Stromal cell of bone marrow (primary cell): Measurements from ENCODE around the gene RUNX3.

Source experiments
- DNase-seq: peaks from one replicate; pipeline ENCODE4 v3.0.0-alpha.2; 2012; ENCODE audit warnings: low read depth

RUNX3 gene

DNA sequence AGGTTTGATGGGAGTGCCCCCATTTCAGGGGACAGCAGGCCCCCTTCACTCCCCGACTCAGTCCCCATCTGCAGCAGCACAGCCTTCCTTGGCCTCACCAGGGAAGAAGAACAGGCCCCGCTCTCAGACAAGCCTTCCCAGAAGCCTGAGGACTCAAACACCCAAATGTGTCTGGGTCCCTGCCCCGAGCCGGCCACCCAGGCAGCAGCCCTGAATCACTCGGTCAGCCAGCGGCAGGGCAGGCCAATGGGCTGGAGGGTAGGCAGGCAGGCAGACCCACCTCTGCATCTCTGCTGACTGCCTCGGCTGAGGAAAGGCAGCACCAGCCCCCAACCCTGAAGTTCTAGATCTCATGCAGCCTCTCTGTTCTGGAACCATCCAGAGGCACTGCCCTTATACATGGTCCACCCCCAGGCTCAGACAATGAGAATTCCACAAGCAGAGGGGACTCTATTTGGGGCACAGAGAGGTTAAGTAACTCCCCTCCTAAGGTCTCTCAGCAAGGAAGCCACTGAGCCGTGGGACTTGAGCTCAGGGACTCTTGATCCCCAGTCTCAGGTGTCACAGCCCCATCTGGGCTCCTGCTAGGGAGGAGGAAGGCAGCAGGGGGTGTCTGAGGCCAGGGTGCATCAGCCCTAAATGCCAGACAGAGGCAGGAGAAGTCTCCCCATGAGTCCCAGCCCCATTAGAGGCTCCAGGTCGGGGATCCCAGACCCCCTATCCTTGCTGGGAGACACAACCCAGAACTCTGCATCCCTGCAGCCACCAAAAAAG lies 33.2 kb upstream of the RUNX3 start:
- no peak for DNase-seq

DNA sequence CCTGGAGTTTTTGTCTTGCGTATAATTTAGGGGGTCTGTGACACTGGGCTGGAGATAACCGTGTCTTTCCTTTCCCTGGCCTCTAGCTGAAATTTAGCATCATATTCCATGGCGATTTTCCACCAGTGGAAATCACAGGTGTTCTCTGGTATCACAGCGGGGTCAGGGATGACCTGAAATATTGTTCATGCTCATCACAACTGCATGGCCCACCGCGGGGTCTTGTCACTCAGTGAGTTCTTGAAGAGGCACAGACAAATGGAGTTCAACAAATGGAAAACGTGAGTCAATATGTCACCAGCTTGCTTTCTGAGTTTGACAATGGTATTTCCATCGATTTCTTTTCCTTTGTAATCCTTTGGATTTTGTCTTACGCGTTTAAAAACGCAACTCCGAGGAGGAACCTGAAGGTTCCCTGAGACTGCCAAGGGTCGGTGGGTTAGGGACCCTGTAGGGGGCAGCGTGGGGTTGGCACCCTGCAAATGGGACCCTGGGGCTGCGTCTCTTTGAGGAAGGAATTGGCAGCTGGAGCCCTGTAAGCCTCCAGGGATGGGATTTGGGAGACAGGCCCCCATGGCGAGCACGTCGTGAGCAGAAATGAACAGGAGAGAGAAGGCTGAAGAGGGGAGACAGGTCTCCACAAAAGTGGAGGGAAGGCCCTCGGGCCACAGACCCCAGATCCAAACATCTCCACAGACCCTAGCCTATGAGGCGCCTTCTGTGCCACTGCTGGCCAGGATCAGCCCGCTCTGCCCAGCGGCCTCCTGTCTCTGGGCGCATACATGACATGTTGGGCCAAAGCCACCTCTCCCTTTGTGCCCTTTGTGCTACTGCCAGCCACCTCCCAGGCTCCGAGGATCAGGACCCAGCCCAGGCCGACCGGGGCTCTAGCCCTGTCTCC lies 32.1 kb upstream of the RUNX3 start:
- no peak for DNase-seq

DNA sequence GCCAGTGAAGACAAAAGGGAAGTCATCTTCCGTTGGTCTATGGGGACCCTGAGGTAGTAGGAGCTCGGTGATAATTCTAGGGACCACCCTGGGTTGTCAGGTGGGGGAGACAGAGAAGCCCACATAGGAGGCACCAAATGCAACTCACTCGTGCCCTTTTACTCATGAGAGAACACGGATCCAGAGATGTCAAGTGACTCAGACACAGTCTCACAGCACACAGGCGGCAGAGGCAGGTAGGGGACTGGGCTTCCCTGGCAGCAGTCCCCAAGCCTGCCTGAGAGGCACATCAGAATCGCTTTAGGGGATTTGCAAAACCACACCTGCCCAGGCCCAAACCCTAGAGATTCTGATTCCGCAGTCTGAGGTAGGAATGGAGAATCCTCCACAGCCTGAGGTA lies 31.3 kb upstream of the RUNX3 start:
- no peak for DNase-seq

DNA sequence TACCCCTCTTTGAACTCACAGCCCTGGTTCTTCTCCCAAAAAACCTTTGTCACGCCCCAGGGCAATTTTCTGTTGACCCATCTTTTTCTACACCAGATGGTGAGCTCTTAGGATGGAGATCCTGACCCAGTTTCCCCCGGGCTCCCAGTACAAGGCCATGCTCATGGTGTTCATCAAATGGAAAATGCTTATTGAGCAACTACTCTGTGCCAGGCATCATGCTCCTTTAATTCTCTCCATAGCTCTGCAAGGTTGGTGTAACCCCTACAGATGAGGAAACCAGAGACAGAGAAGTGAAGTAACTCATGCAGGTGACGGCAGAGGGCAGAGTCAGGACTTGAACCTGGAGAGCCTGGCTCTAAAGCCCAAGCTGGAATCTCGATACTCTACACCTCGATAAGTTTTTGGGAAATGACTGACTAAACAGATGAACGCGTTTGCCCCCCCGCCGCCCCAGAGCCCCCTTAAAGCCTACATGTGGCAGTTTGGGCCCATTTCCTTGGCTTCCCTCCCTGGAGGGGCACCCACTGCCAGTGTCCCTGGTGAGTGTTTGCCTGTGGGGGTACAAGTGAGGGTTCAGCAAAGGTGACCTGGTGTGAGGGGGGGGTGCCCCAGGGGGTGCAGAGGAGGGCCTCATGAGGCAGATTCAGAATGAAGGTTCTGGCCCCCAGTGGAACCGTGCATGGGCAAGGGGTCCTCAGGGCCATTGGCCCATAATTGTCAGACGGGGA lies 30.2 kb upstream of the RUNX3 start:
- no peak for DNase-seq

DNA sequence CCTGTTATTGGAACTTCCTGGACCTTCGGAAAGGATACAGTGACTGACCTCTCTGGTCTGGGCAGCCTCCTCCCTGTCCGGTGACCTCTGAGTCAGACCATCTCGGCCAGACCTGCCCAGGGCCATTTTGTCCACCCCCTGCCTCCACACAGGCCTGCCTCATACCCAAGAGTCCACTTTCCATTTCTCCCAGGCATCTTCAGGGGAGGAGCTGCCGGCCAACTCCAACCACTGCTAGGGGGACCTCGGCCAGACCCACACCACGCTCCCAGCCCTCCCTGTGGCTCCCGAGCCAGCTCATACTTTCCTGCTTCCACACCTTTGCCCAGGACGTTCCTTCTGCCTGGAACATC lies 29.5 kb upstream of the RUNX3 start:
- no peak for DNase-seq

DNA sequence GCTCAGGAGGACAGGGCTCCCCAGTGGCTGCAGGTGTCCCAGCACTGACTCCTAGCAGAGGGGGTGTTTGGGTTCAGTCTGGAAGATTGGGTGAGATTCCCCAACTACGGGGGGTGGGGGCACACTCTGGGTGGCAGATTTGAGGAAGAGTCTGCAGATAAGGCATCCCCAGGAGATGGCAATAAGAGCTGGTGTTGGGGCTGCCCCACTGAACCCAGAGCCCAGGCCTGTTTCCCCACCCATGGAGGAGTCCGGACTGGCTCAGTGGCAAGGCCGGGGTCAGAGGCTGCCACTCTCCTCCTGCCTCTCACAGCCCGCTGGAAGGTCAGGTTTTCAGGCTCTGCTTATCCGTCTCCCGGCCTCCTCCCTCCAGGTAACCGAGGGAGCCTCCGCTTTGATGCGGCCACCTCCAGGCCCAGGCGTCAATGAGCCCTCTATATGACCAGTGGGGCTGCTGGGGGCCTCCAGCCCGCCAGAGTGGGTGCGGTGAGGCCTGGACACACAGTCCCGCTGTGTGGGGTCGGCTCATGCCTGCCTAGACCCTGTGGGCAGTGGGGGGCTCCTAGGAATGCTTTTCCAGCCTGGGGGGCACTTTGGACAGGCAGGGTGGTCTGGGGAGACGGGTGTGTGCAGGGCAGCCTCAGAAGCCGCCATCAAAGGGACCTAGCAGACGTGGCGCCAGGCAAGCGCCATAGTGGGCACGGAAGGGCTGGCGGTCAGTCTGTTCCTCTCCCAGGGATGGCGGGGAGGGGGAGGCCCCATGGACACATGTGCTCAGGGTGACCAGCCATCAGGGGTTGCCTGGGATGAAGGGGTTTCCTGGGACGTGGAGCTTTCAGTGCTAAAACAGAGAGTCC lies 28.9 kb upstream of the RUNX3 start:
- no peak for DNase-seq

DNA sequence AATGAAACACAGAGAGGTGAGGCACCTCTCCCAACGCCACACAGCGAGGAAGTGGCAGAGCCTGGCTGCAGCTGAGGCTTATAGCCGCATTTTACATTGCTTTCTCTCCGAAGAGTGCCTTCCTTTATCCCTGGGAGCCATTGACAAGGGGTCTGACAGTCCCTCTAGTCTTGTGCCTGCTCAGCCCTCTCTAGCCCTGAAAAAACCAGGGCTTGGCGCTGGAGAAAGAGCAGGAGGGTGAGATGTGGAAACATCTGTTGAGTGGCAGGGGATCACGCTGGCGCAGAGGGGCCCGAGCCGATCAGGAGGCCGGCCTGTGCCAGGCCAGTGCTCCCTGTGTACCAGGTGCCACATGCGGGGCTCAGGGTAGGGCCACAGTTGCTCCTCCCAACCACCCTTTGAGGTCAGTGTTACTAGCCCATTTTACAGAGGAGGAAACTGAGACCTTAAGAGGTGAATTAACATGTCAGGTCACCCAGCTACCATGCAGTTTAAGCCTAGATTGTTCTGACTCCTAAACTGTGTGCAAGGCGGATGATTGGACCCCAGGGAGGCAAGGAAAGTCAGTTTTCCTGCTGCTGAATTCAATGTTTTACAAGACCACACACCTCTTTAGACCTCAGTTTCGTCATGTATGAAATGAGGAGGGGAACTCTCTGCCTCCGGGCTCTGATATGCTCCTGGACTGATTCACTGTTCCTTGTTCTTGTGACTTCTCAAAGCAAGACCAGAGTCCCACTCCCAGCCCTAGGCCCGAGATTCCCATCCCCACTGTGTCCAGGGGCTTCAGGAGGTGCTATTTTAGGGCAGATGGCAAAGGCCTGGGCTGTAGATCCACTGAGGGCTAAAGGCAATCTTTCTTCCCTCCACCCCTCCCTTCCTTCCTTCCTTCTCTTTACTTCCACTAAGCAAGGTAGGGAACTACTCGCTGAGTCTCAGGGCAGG lies 28.0 kb upstream of the RUNX3 start:
- no peak for DNase-seq

DNA sequence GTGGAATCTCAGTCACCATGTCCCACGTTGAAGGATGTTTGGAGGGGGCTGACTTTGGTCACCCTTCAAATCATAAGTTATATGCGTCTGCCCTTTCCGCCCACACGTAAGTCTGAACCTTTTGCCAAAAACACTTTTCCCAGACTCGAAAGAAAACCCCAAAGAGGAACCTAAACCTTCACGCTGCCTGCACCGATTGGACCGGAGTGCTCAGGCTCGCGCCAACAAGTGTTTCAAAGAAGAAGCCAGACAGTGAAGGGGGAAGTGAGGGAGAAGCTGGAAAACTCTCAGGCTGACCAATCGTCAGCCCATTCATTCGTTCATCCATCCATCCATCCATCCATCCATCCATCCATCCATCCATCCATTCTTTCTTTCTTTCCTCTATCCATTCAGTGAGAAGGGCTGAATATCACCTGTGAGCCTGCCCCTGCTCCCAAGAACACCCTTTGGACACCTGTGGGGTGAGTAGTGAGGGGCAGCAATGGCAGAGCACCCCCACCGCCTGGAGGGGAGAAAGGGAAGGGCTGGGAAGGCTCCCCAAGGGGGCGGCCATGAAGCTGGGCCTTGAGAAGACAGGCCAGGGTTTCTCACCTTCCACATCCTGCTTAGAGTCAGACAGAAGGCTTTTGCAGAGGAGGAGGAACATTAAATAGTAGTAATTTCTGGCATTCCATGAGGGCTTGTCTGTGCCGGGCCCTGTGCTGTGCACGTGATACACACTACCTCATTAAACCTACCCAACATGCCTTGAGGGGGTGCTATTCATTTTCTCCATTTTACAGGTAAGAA lies 27.1 kb upstream of the RUNX3 start:
- no peak for DNase-seq

DNA sequence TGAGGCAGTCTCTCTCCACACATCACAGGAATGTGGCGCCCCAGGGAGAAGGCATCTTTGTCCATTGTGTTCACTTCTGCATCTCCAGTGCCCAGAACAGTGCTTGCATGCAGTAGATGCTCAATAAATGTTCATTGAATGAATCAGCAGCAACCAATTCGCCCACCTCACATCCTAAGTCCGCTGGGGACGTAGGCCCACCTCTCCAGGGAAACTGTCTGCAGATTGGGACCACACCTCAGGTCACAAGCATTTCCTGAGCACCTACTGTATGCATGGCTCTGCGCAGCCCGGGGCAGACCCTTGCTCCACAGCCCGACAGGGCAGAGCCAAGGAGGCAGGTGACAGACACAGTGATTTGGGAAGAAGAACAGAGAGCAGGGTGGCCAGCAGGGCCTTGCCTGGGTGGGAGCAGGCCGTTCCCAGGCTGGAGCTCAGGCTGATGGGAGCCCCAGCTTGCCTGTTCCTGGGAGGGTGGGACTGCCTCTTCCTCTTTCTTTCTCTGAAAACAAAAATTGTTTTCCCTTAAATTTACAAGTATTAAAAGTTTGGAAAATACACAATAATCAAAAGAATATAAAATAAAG lies 25.8 kb upstream of the RUNX3 start:
- no peak for DNase-seq

DNA sequence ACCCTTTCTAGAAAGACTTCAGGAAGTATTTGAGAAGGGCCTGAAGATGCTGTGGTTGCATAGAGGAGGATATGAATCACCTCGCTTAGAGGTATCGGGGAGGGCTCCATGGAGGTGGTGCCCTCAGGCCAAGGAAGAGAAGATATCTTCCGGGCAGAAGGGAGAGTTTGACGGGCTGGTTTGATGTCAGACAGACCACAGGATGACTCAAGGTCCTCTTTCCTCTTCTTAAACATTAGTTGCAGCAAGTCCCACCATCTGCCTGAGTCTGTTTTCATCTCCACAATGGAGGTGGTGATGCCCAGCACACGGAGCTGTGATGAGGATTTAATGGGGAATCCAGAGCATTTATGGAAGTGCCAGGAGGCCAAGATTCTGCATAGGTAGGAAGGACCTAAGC lies 25.1 kb upstream of the RUNX3 start:
- no peak for DNase-seq

DNA sequence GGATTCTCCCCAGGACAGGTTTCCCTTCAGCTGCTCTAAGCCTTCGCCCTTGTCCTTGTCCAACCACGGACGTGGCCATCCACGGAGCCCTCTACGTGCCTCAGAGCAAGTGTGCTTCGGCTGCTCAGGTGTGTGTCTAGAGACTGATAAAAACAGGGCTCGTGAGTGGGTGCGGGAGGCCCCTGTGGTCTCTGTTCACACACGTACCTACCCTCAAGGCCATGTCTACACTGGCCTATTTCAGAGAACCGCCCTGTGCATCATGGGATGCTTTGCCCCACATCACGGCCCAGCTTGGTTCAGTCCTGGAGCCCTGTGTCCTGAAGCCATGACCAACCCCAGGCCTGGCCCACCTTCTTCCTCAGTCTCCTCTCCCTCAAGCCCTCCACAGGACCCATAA lies 24.6 kb upstream of the RUNX3 start:
- DNase-seq, result no peak

DNA sequence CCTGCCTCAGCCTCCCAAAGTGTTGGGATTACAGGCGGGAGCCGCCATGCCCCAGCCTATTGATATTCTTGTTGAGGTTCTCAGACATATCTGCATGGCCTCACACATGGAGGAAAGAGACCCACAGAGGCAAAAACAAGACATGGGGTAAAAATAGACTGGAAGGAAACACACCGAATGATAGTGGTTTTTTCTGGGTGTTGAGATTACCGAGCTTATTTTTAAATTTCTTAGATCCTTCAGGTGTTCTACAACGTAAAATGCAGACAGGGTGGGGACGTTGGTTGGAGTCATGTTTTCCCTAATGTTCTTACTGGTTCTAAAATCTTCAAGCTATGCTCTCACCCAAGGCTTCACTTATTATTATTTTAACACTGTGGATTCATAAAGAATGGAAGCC lies 23.9 kb upstream of the RUNX3 start:
- DNase-seq, result no peak

DNA sequence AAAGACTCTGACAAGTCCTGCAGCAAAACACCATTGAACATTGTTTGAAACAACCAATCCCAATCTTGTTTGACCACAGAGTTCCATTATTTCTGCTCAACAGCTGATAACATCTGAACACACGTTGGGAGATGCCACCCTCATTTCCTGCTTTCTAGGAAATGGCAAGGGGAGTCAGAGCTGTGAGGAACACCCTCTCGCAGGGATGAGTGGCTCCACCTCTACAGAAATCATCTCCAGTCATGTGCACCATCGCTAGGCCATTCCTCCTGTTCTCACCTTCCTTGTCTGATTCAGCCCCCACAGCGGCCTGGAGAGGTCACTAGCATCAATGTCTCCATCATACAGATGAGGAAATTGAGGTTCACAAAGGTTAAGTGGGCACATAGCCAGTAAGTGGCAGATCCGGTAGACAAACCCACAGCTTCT lies 22.4 kb upstream of the RUNX3 start:
- no peak for DNase-seq

DNA sequence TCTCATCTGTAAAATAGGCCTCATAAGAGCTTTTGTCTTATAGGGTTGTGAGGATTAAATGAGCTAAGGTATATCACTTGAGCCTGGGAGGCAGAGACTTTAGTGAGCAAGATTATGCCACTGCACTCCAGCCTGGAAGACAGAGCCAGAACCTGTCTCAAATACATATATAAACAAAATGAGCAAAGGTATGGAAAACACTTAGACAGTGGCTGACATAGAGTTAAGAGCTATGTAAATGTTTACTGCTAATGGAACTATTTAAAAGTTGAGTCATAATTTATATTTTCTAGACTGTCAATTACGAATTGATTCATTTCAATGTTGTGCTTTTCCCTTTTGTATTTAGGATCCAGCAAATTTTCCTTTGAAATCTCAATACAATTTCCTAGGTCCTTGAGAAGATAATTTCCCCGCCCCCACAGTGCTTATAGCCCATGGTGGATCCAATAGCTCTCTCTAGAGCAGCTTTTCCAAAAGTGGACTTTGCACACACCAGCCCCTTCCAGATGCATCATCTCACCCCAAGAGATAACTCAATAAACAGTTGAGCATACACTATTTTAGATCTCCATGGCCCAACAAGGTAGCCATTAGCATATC lies 21.8 kb upstream of the RUNX3 start:
- DNase-seq, result no peak

DNA sequence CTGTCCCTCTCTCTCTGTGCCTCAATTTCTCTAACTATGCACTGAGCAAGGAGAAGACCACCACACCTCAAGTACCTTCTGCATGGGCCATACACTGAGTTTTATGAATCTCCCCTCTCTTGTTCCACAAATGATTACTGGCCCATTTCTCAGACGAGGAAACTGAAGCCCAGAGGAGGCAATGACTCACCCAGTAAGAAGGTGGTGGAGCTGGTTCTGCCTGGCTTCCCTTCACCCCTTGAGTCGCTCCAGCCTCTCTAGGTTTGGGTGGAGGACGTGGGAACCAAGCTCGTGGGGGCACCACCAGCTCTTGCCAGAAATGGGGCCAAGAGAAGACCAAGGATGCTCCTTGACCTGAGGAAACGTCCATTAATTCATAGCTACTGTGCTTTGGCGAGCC lies 21.3 kb upstream of the RUNX3 start:
- DNase-seq, result no peak

DNA sequence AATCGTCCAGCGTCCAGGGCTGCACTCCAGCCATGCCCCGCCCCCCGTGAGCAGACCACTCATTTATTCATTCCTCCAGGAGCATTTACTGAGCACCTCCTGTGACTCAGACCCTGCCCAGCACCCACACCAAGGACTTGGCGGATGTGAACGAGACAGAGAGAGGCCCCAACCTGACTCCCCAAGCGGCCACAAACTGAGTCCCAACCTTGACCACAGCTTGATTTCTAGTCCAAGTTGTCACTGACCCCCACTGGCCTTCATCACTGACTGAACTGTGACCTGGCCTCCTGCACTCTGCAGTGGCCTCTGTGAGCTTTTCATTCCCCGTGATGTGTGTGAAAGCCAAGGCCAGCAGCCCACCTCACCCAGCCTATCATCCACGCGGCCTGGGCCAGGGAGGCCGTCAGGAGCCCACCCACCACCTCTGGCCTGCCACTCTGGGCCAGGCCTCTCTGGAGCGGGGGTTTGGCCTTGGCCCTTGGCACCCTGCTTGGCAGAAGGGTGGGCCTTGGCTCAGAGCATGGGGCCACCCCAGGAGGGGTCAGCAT lies 19.3 kb upstream of the RUNX3 start:
- DNase-seq, result no peak

DNA sequence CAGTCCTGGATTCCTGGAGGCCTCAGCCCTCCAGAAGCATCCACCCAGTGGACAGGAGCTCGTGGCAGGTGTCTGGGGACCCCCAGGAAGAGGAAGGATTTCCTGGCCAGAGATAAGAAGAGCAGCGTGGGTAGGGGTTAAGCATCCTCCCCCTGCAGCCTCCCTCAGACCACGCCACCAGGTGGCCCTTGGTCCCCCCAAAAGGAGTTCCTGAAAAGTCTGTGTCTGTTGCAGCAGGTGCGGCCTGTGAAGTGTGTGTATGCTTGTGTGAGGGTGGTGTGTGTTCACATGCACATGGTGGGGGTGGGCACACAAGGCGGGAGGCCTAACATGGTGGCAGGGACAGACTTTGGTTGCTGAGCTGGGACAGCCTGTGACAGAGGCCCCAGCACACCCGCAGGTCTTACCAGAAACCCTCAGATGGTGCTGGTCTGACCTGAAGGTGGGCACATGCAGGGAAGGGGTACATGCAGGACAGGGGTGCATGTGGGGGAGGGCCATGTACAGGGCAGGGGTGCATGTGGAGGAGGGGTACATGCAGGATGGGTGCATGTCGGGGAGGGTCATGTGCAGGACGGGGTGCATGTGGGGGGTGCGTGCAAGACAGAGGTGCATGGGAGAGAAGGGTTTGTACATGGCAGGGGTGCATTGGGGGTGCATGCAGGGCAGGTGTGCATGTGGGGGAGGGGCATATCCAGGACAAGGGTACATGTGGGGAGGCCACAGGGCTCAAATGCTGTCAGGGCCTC lies 18.2 kb upstream of the RUNX3 start:
- no peak for DNase-seq
